WTC11 (cell line): ENCODE data around the gene ZNF652. TPM values are rescaled to one million over a fixed set of nuclear protein-coding genes. Genes with fewer than 3 reads are reported as not detected.
A peak's percentile ranks its signal among the peaks of the same experiment; 100 is the strongest.
"Not testable (repeated sequence)": the region's sequence is repeated elsewhere in the genome, so short reads cannot be mapped to it uniquely, and the experiment has no call there.

ENCODE experiments used
- ATAC-seq: fragments of 200-7000 bp; cut with Tn5 transposase; 2 replicates; pipeline ENCODE4 v1.10.0; 2021; ENCODE audit warnings: mild to moderate bottlenecking, moderate library complexity
- CTCF ChIA-PET: fragments of 300-600 bp; sonication (Branson Sonifier 250); formaldehyde crosslinking; loops from one replicate; lab custom pipeline; 2021; ENCODE audit warnings: antibody characterized with exemption; lab: Charles Lee
- POLR2A ChIA-PET: fragments of 350-600 bp; sonication (Branson Sonifier 250); formaldehyde crosslinking; loops from one replicate; lab custom pipeline; 2021; ENCODE audit warnings: antibody characterized with exemption; lab: Charles Lee
- DNase-seq: peaks from one replicate; pipeline ENCODE4 v3.0.0; 2021; ENCODE audit warnings: low spot score
- H3K27ac Mint-ChIP-seq: 2 replicates; pipeline ENCODE4 v1.8.0; 2021; ENCODE audit warnings: mixed read lengths
- H3K27me3 Mint-ChIP-seq: 2 replicates; pipeline ENCODE4 v1.8.0; 2021; ENCODE audit warnings: low read depth, mild to moderate bottlenecking, moderate library complexity, mixed read lengths
- H3K36me3 Mint-ChIP-seq: 2 replicates; pipeline ENCODE4 v1.8.0; 2021; ENCODE audit warnings: mixed read lengths
- H3K4me1 Mint-ChIP-seq: 2 replicates; pipeline ENCODE4 v1.8.0; 2022; ENCODE audit warnings: mixed read lengths
- H3K4me3 Mint-ChIP-seq: 2 replicates; pipeline ENCODE4 v1.8.0; 2021; ENCODE audit warnings: mild to moderate bottlenecking, moderate library complexity, mixed read lengths
- H3K9me3 Mint-ChIP-seq: 2 replicates; pipeline ENCODE4 v1.8.0; 2021; ENCODE audit warnings: mixed read lengths
- CREM ChIP-seq: sonication (generic); formaldehyde crosslinking; IDR thresholded peaks from 2 replicates; pipeline ENCODE4 v1.8.1; 2022; ENCODE audit warnings: mild to moderate bottlenecking, missing genetic modification reagents, moderate library complexity
- ESRRA ChIP-seq: sonication (generic); formaldehyde crosslinking; IDR thresholded peaks from 2 replicates; pipeline ENCODE4 v1.8.1; 2022; ENCODE audit warnings: mild to moderate bottlenecking, missing genetic modification reagents, borderline replicate concordance
- FOXJ3 ChIP-seq: sonication (generic); formaldehyde crosslinking; IDR thresholded peaks from 2 replicates; pipeline ENCODE4 v1.9.0; 2021; ENCODE audit warnings: missing genetic modification reagents, mild to moderate bottlenecking, borderline replicate concordance
- GRHL2 ChIP-seq: fragments of 250-450 bp; sonication (Bioruptor Pico); IDR thresholded peaks from 2 replicates; pipeline ENCODE4 v1.8.0; 2022; ENCODE audit warnings: mild to moderate bottlenecking, moderate library complexity; ENCODE audit not compliant: insufficient replicate concordance, severe bottlenecking
- NFYB ChIP-seq: sonication (generic); formaldehyde crosslinking; conservative IDR thresholded peaks from 2 replicates; pipeline ENCODE4 v1.8.0; 2022; ENCODE audit warnings: low read depth, missing genetic modification reagents
- NR2C2 ChIP-seq: sonication (generic); formaldehyde crosslinking; IDR thresholded peaks from 2 replicates; pipeline ENCODE4 v1.8.0; 2022; ENCODE audit warnings: mild to moderate bottlenecking, missing genetic modification reagents
- SP1 ChIP-seq: sonication (generic); formaldehyde crosslinking; conservative IDR thresholded peaks from 2 replicates; pipeline ENCODE4 v1.8.1; 2022; ENCODE audit warnings: missing genetic modification reagents
- ZNF396 ChIP-seq: fragments of 250-450 bp; sonication (Bioruptor Pico); IDR thresholded peaks from 2 replicates; pipeline ENCODE4 v1.8.0; 2021; ENCODE audit warnings: mild to moderate bottlenecking, moderate library complexity, borderline replicate concordance
- total RNA-seq: library from RNA; stranded (reverse); gene quantifications from 3 replicates; pipeline ENCODE4 v1.2.3, GENCODE V29; 2021
- TF ChIP-seq, protein P1 (sequence below): sonication (generic); formaldehyde crosslinking; IDR thresholded peaks from 2 replicates; pipeline ENCODE4 v1.8.0; 2023; ENCODE audit warnings: missing genetic modification reagents
- TF ChIP-seq, protein P2 (sequence below): sonication (generic); formaldehyde crosslinking; IDR thresholded peaks from 2 replicates; pipeline ENCODE4 v1.8.1; 2022; ENCODE audit warnings: low read depth, missing genetic modification reagents, borderline replicate concordance
- TF ChIP-seq, protein P3 (sequence below): fragments of 200-600 bp; IDR thresholded peaks from 2 replicates; pipeline ENCODE4 v1.8.0; 2022; ENCODE audit warnings: antibody characterized with exemption
- TF ChIP-seq, protein P4 (sequence below): sonication (generic); formaldehyde crosslinking; IDR thresholded peaks from 2 replicates; pipeline ENCODE4 v1.8.1; 2023; ENCODE audit warnings: mild to moderate bottlenecking, missing genetic modification reagents
- TF ChIP-seq, protein P5 (sequence below): sonication (generic); formaldehyde crosslinking; conservative IDR thresholded peaks from 2 replicates; pipeline ENCODE4 v1.8.1; 2022; ENCODE audit warnings: mild to moderate bottlenecking, missing genetic modification reagents
- TF ChIP-seq, protein P6 (sequence below): sonication (generic); formaldehyde crosslinking; IDR thresholded peaks from 2 replicates; pipeline ENCODE4 v1.8.0; 2023; ENCODE audit warnings: mild to moderate bottlenecking, missing genetic modification reagents
- TF ChIP-seq, protein P7 (sequence below): fragments of 250-450 bp; sonication (Bioruptor Pico); IDR thresholded peaks from 2 replicates; pipeline ENCODE4 v2.1.2; 2022; ENCODE audit warnings: mild to moderate bottlenecking, moderate library complexity

The ZNF652 gene
- total RNA-seq, 1 experiment from 2014 or later, result 40.8 TPM

DNA sequence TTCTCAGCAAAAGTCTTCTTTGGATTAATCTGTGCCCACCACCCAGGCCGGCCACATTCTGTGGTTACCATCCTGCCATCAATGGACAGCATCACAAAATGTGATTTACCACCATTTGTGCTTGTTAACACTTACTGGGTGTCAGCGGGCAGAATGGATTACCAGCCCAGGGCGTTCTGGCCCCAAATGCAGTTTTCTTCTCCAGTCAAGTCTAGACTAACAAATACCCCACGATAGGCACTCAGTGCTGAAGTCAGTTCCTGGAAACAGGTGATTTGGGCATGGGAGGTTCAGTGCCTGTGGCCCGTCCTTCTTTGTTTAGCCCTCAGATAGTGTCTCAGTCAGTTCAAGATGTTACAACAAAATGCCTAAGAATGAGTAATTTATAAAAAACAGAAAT lies 92.7 kb downstream of the ZNF652 start (continued):
- TF ChIP-seq, protein P1, sequence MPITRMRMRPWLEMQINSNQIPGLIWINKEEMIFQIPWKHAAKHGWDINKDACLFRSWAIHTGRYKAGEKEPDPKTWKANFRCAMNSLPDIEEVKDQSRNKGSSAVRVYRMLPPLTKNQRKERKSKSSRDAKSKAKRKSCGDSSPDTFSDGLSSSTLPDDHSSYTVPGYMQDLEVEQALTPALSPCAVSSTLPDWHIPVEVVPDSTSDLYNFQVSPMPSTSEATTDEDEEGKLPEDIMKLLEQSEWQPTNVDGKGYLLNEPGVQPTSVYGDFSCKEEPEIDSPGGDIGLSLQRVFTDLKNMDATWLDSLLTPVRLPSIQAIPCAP (CRISPR knock-in tag), result no peak
- no peak for TF ChIP-seq ZNF396 (CRISPR knock-in tag)

DNA sequence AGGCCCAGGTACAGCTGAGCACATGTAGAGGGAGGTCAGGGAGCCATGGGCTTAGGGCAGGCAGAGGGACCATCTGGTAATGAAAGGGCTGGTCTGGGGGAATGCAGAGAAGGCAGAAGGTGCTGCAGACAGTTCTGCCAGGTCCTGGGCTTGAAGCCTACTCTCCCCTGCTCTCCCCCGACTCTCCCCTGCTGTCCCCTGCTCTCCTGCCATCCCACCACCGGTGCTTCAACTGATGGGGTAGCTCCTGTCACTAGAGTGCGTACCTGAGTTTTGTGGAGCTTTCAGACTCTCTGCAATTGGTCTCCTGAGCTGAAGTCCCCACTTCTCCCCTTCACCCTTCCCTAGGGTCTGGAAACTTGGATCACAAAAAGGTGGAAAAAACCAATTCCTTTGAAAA lies 94.1 kb downstream of the ZNF652 start:
- TF ChIP-seq, protein P2, sequence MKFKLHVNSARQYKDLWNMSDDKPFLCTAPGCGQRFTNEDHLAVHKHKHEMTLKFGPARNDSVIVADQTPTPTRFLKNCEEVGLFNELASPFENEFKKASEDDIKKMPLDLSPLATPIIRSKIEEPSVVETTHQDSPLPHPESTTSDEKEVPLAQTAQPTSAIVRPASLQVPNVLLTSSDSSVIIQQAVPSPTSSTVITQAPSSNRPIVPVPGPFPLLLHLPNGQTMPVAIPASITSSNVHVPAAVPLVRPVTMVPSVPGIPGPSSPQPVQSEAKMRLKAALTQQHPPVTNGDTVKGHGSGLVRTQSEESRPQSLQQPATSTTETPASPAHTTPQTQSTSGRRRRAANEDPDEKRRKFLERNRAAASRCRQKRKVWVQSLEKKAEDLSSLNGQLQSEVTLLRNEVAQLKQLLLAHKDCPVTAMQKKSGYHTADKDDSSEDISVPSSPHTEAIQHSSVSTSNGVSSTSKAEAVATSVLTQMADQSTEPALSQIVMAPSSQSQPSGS (CRISPR knock-in tag), result no peak
- TF ChIP-seq, protein P3, sequence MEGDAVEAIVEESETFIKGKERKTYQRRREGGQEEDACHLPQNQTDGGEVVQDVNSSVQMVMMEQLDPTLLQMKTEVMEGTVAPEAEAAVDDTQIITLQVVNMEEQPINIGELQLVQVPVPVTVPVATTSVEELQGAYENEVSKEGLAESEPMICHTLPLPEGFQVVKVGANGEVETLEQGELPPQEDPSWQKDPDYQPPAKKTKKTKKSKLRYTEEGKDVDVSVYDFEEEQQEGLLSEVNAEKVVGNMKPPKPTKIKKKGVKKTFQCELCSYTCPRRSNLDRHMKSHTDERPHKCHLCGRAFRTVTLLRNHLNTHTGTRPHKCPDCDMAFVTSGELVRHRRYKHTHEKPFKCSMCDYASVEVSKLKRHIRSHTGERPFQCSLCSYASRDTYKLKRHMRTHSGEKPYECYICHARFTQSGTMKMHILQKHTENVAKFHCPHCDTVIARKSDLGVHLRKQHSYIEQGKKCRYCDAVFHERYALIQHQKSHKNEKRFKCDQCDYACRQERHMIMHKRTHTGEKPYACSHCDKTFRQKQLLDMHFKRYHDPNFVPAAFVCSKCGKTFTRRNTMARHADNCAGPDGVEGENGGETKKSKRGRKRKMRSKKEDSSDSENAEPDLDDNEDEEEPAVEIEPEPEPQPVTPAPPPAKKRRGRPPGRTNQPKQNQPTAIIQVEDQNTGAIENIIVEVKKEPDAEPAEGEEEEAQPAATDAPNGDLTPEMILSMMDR, result no peak
- TF ChIP-seq NFYB (CRISPR knock-in tag) (no peak), CREM (CRISPR knock-in tag) (no peak), FOXJ3 (no peak), GRHL2 (CRISPR knock-in tag) (no peak)
- Mint-ChIP-seq H3K27ac (no peak overlapping the region), H3K4me3 (no peak overlapping the region), H3K4me1 (no peaks in the 10 kb centered on the region), H3K36me3 (no peaks in the 10 kb centered on the region), H3K27me3 (no peaks in the 10 kb centered on the region), H3K9me3 (no peaks in the 10 kb centered on the region)
- DNase-seq (no peak), ATAC-seq (peak; percentile 48)
- ChIA-PET POLR2A (no interaction called here), CTCF (interaction anchor here (1.0 to 1.5 kb wide), 5 partner anchors 8 to 140 kb away, joined by 3 to 16 read pairs (median 5); no protein-coding TSS in a partner anchor)

DNA sequence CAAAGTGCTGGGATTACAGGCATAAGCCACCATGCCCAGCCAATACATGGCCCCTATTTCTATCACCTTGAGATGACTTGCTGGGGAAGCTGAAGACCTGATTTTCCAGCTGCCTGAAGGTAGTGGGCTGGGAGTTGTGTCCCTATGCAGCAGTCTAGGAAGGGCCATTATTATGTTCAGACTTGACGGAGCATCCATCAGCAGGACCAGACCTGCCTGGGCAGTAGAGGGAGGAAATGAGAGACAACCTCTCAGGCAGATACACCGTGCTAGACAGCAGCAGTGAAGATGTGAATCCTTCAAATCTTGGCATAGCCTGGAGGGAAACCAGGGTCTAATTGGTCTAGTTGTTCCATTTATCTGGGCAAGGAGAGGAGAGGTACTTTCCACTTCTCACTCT lies 95.8 kb downstream of the ZNF652 start:
- Mint-ChIP-seq H3K27me3 (peaks cover 4% of the 10 kb centered on the region), H3K4me3 (no peak overlapping the region), H3K36me3 (no peaks in the 10 kb centered on the region), H3K27ac (no peak overlapping the region), H3K4me1 (peaks cover 1% of the 10 kb centered on the region)
- no peak for DNase-seq
- no peak for TF ChIP-seq SP1
- TF ChIP-seq, protein P4, sequence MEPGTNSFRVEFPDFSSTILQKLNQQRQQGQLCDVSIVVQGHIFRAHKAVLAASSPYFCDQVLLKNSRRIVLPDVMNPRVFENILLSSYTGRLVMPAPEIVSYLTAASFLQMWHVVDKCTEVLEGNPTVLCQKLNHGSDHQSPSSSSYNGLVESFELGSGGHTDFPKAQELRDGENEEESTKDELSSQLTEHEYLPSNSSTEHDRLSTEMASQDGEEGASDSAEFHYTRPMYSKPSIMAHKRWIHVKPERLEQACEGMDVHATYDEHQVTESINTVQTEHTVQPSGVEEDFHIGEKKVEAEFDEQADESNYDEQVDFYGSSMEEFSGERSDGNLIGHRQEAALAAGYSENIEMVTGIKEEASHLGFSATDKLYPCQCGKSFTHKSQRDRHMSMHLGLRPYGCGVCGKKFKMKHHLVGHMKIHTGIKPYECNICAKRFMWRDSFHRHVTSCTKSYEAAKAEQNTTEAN (CRISPR knock-in tag), result no peak
- TF ChIP-seq NR2C2 (CRISPR knock-in tag), result no peak
- TF ChIP-seq, protein P5, sequence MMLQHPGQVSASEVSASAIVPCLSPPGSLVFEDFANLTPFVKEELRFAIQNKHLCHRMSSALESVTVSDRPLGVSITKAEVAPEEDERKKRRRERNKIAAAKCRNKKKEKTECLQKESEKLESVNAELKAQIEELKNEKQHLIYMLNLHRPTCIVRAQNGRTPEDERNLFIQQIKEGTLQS (CRISPR knock-in tag), result no peak
- TF ChIP-seq, protein P6, sequence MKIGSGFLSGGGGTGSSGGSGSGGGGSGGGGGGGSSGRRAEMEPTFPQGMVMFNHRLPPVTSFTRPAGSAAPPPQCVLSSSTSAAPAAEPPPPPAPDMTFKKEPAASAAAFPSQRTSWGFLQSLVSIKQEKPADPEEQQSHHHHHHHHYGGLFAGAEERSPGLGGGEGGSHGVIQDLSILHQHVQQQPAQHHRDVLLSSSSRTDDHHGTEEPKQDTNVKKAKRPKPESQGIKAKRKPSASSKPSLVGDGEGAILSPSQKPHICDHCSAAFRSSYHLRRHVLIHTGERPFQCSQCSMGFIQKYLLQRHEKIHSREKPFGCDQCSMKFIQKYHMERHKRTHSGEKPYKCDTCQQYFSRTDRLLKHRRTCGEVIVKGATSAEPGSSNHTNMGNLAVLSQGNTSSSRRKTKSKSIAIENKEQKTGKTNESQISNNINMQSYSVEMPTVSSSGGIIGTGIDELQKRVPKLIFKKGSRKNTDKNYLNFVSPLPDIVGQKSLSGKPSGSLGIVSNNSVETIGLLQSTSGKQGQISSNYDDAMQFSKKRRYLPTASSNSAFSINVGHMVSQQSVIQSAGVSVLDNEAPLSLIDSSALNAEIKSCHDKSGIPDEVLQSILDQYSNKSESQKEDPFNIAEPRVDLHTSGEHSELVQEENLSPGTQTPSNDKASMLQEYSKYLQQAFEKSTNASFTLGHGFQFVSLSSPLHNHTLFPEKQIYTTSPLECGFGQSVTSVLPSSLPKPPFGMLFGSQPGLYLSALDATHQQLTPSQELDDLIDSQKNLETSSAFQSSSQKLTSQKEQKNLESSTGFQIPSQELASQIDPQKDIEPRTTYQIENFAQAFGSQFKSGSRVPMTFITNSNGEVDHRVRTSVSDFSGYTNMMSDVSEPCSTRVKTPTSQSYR (CRISPR knock-in tag), result no peak
- no peak for TF ChIP-seq ESRRA (CRISPR knock-in tag)
- TF ChIP-seq, protein P7, sequence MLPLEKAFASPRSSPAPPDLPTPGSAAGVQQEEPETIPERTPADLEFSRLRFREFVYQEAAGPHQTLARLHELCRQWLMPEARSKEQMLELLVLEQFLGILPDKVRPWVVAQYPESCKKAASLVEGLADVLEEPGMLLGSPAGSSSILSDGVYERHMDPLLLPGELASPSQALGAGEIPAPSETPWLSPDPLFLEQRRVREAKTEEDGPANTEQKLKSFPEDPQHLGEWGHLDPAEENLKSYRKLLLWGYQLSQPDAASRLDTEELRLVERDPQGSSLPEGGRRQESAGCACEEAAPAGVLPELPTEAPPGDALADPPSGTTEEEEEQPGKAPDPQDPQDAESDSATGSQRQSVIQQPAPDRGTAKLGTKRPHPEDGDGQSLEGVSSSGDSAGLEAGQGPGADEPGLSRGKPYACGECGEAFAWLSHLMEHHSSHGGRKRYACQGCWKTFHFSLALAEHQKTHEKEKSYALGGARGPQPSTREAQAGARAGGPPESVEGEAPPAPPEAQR (CRISPR knock-in tag), result no peak
- TF ChIP-seq, all 79 proteins: peak for 0
- ChIA-PET CTCF (no interaction called here), POLR2A (no interaction called here)
- no peak for ATAC-seq
- no peaks in the 10 kb centered on the region for H3K9me3 Mint-ChIP-seq

DNA sequence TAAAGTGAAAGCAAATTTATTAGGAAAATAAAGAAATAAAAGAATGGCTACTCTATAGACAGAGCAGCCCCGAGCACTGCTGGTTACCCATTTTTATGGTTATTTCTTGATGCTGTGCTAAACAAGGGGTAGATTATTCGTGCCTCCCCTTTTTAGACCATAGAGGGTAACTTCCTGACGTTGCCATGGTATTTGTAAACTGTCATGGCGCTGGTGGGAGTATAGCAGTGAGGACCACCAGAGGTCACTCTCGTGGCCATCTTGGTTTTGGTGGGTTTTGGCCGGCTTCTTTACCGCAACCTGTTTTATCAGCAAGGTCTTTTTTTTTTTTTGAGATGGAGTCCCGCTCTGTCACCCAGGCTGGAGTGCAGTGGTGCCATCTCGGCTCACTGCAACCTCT lies 100.5 kb downstream of the ZNF652 start:
- not testable (repeated sequence) for H3K4me3 Mint-ChIP-seq, ATAC-seq, H3K36me3 Mint-ChIP-seq, H3K9me3 Mint-ChIP-seq, H3K4me1 Mint-ChIP-seq, H3K27ac Mint-ChIP-seq
- CTCF ChIA-PET, result interaction anchor here (0.6 to 2.2 kb wide), 6 partner anchors 13 to 295 kb away, joined by 3 to 8 read pairs (median 4); no protein-coding TSS in a partner anchor
- POLR2A ChIA-PET, result interaction anchor here (0.6 to 0.7 kb wide), 2 partner anchors 22 to 250 kb away, joined by 3 read pairs; no protein-coding TSS in a partner anchor
- peaks cover 27% of the 10 kb centered on the region for H3K27me3 Mint-ChIP-seq
- peak; percentile 35 for DNase-seq
